HCT116 (cell line): ENCODE measurements around the gene B4GALNT4. TPM values are rescaled to one million over a fixed set of nuclear protein-coding genes. Genes with fewer than 3 reads are reported as not detected.

Experiments
- ATAC-seq: fragments of 200-7000 bp; cut with Tn5 transposase; 2 replicates; pipeline ENCODE4 v1.9.1; 2020; ENCODE audit warnings: mild to moderate bottlenecking, moderate library complexity
- BruUV-seq: library from RNA; stranded (reverse); fragments of 400-500 nt; replicated peaks from 2 replicates; lab custom pipeline; 2021; lab: Mats Ljungman, UMichigan
- CTCF ChIA-PET: fragments of 300-600 bp; sonication (Branson Sonifier 250); formaldehyde crosslinking; loops from one replicate; lab custom pipeline; 2021; ENCODE audit warnings: antibody characterized with exemption; lab: Charles Lee
- POLR2A ChIA-PET: fragments of 300-600, 350-600 bp; sonication (Branson Sonifier 250); formaldehyde crosslinking; loops from one replicate; lab custom pipeline; 2021; ENCODE audit warnings: antibody characterized with exemption; lab: Charles Lee
- RAD21 ChIA-PET, 2 experiments: fragments of 300-600 bp; sonication (Branson Sonifier 250); formaldehyde crosslinking; loops; one replicate each; lab custom pipeline; 2023; ENCODE audit warnings: low total read pairs in 2 of 2; ENCODE audit not compliant: uncharacterized antibody in 2 of 2, unreplicated experiment in 2 of 2, low non-redundant PET in 1 of 2; lab: Charles Lee
- DNase-seq: peaks from one replicate; pipeline ENCODE4 v3.0.0-alpha.2; 2010; ENCODE audit warnings: low read depth, low spot score
- H2AFZ ChIP-seq: fragments of 200-600 bp; shearing (Covaris generic), sonication (generic); 2 replicates; pipeline ENCODE4 v1.6.1; 2017; ENCODE audit warnings: low read depth, mixed run types, mixed read lengths, antibody characterized with exemption, low read length; ENCODE audit not compliant: poor library complexity, severe bottlenecking
- H3K27ac ChIP-seq: 2 replicates; pipeline ENCODE4 v1.5.1; 2012; ENCODE audit warnings: low read depth, low read length
- H3K27me3 ChIP-seq: fragments of 200-600 bp; sonication (generic); 2 replicates; pipeline ENCODE4 v1.6.1; 2016; ENCODE audit warnings: mixed run types, low read length, mixed read lengths; ENCODE audit not compliant: insufficient read depth
- H3K36me3 ChIP-seq, 2 experiments: fragments of 200-500 bp in 1 of 2; fragments of 200-600 bp in 1 of 2; sonication (Bioruptor generic) in 1 of 2; sonication (generic) in 1 of 2; 2 replicates each; pipeline versions ENCODE4 v1.5.1 to v1.6.1; 2014 to 2016; ENCODE audit warnings: low read length in 2 of 2, inconsistent platforms in 1 of 2, mixed read lengths in 1 of 2, mixed run types in 1 of 2; ENCODE audit not compliant: insufficient read depth in 2 of 2, control insufficient read depth in 1 of 2
- H3K4me1 ChIP-seq, 2 experiments: fragments of 200-600 bp in 1 of 2; sonication (generic) in 1 of 2; 2 replicates each; pipeline versions ENCODE4 v1.5.1 to v1.6.1; 2012 to 2017; ENCODE audit warnings: low read length in 2 of 2, inconsistent platforms in 1 of 2, mild to moderate bottlenecking in 1 of 2, mixed read lengths in 1 of 2, mixed run types in 1 of 2, moderate library complexity in 1 of 2; ENCODE audit not compliant: insufficient read depth in 2 of 2, control insufficient read depth in 1 of 2
- H3K4me2 ChIP-seq: fragments of 200-600 bp; sonication (generic); 2 replicates; pipeline ENCODE4 v1.6.1; 2017; ENCODE audit warnings: mixed run types, low read length, mixed read lengths
- H3K4me3 ChIP-seq, 2 experiments: fragments of 200-600 bp in 1 of 2; sonication (generic) in 1 of 2; replicated peaks in 1 of 2; 2 replicates each; pipeline ENCODE4 v1.5.1; 2011 to 2016; ENCODE audit warnings: low read length in 2 of 2, control low read depth in 1 of 2, low read depth in 1 of 2, mild to moderate bottlenecking in 1 of 2, mixed read lengths in 1 of 2, mixed run types in 1 of 2
- H3K79me2 ChIP-seq: fragments of 200-600 bp; sonication (generic); 2 replicates; pipeline ENCODE4 v1.6.1; 2017; ENCODE audit warnings: mild to moderate bottlenecking, mixed run types, low read length, moderate library complexity, mixed read lengths; ENCODE audit not compliant: insufficient read depth
- H3K9ac ChIP-seq: fragments of 200-600 bp; sonication (generic); 2 replicates; pipeline ENCODE4 v1.6.1; 2016; ENCODE audit warnings: low read length, mixed read lengths
- H3K9me2 ChIP-seq: fragments of 200-600 bp; sonication (generic), shearing (Covaris generic); 2 replicates; pipeline ENCODE4 v1.6.1; 2017; ENCODE audit warnings: mixed run types, mild to moderate bottlenecking, moderate library complexity; ENCODE audit not compliant: insufficient read depth
- H3K9me3 ChIP-seq, 2 experiments: fragments of 200-500 bp in 1 of 2; fragments of 200-600 bp in 1 of 2; sonication (Bioruptor generic) in 1 of 2; sonication (generic) in 1 of 2; 2 replicates each; pipeline ENCODE4 v1.6.1; 2014 to 2017; ENCODE audit warnings: low read length in 2 of 2, mixed read lengths in 2 of 2, inconsistent platforms in 1 of 2, low read depth in 1 of 2, mild to moderate bottlenecking in 1 of 2, mixed run types in 1 of 2, moderate library complexity in 1 of 2; ENCODE audit not compliant: control insufficient read depth in 1 of 2, insufficient read depth in 1 of 2
- H4K20me1 ChIP-seq: fragments of 200-600 bp; sonication (generic), shearing (Covaris generic); 2 replicates; pipeline ENCODE4 v1.6.1; 2017; ENCODE audit warnings: mixed run types, mild to moderate bottlenecking, moderate library complexity; ENCODE audit not compliant: insufficient read depth
- ATF3 ChIP-seq: IDR thresholded peaks from 2 replicates; pipeline ENCODE4 v1.6.1; 2012
- CBX3 ChIP-seq: IDR thresholded peaks from 2 replicates; pipeline ENCODE4 v1.6.1; 2012; ENCODE audit warnings: low read depth
- CEBPB ChIP-seq: IDR thresholded peaks from 2 replicates; pipeline ENCODE4 v1.6.1; 2012; ENCODE audit warnings: low read depth
- CTCF ChIP-seq, 3 experiments: fragments of 200-600 bp in 1 of 3; sonication (generic) in 1 of 3; IDR thresholded peaks in 2 of 3; conservative IDR thresholded peaks in 1 of 3; 2 replicates each; pipeline ENCODE4 v1.5.1; 2012 to 2017; ENCODE audit warnings: low read depth in 2 of 3, low read length in 2 of 3, antibody characterized with exemption in 1 of 3, borderline replicate concordance in 1 of 3, control low read depth in 1 of 3, mild to moderate bottlenecking in 1 of 3, mixed read lengths in 1 of 3, mixed run types in 1 of 3, moderate library complexity in 1 of 3; ENCODE audit not compliant: insufficient read depth in 1 of 3
- EGR1 ChIP-seq: IDR thresholded peaks from 2 replicates; pipeline ENCODE4 v1.6.1; 2012; ENCODE audit warnings: low read depth
- FOSL1 ChIP-seq: IDR thresholded peaks from 2 replicates; pipeline ENCODE4 v1.6.1; 2012; ENCODE audit warnings: low read depth
- JUND ChIP-seq: IDR thresholded peaks from 2 replicates; pipeline ENCODE4 v1.6.1; 2012
- POLR2A ChIP-seq: IDR thresholded peaks from 2 replicates; pipeline ENCODE4 v1.7.0; 2011; ENCODE audit warnings: borderline replicate concordance; ENCODE audit not compliant: insufficient read depth, insufficient read length; ENCODE audit errors: extremely low read depth
- RAD21 ChIP-seq: IDR thresholded peaks from 2 replicates; pipeline ENCODE4 v1.6.1; 2012; ENCODE audit warnings: low read depth, mild to moderate bottlenecking
- SRF ChIP-seq: IDR thresholded peaks from 2 replicates; pipeline ENCODE4 v1.6.1; 2012; ENCODE audit warnings: low read depth
- TCF7L2 ChIP-seq: IDR thresholded peaks from 2 replicates; pipeline ENCODE4 v1.7.0; 2011; ENCODE audit warnings: borderline replicate concordance, inconsistent platforms; ENCODE audit not compliant: insufficient read depth, insufficient read length; ENCODE audit errors: extremely low read depth
- ZBTB33 ChIP-seq: IDR thresholded peaks from 2 replicates; pipeline ENCODE4 v1.6.1; 2011; ENCODE audit warnings: mild to moderate bottlenecking, low read length, moderate library complexity; ENCODE audit not compliant: insufficient replicate concordance; ENCODE audit errors: extremely low read depth
- ZFX ChIP-seq: fragments of 450-650 bp; IDR thresholded peaks from 2 replicates; pipeline ENCODE4 v1.6.1; 2017
- ZNF274 ChIP-seq: fragments of 200-500 bp; sonication (Bioruptor generic); IDR thresholded peaks from 2 replicates; pipeline ENCODE4 v1.6.1; 2014; ENCODE audit warnings: mild to moderate bottlenecking, low read depth, low read length, inconsistent platforms
- intact Hi-C: fragments of 100-400 bp; cut with micrococcal nuclease; formaldehyde crosslinking; loops from 2 replicates; pipeline ENCODE4 v1.10.0; 2022
- total RNA-seq: library from RNA; stranded (reverse); gene quantifications from one replicate; pipeline ENCODE4 v1.2.1, GENCODE V29; 2021; ENCODE audit not compliant: unreplicated experiment

Gene B4GALNT4
- total RNA-seq, 1 experiment from 2014 or later: 54.3 TPM

GRCh38 chr11:399731-400211 is 30.5 kb downstream of the B4GALNT4 start:
- intact Hi-C loops: loop anchor here (10.0 kb wide), 1 partner anchor 95 kb away; the partner anchor contains the start of gene IFITM2
- RAD21 ChIA-PET: no interaction called here
- Histone ChIP-seq H2AFZ (no peak overlapping the region), H3K36me3 (peaks cover 9 to 50% of the 10 kb centered on the region in 2 experiments; a peak in 3 of 4 replicates), H3K9me3 (no peaks in the 10 kb centered on the region), H3K79me2 (peaks cover 28% of the 10 kb centered on the region), H3K9me2 (no peaks in the 10 kb centered on the region), H3K27me3 (no peaks in the 10 kb centered on the region), H3K4me1 (peaks cover 9 to 16% of the 10 kb centered on the region in 2 experiments; a peak in 3 of 4 replicates), H3K4me2 (no peak overlapping the region), H4K20me1 (no peaks in the 10 kb centered on the region), H3K27ac (no peak overlapping the region), H3K9ac (no peak overlapping the region), H3K4me3 (no peak overlapping the region)
- BruUV-seq: no TSS peak
- no peak for ATAC-seq
- DNase-seq: no peak
- TF ChIP-seq ZFX (no peak), ATF3 (no peak), RAD21 (no peak), SRF (no peak), CBX3 (no peak), FOSL1 (no peak)
- CTCF ChIA-PET: no interaction called here
- POLR2A ChIA-PET: no interaction called here

- intact Hi-C loops: no loop called here
- H3K4me1 ChIP-seq: peaks cover 8 to 15% of the 10 kb centered on the region in 2 experiments; a peak in 3 of 4 replicates
- peaks cover 23% of the 10 kb centered on the region for H3K79me2 ChIP-seq
- H3K27me3 ChIP-seq: no peaks in the 10 kb centered on the region
- POLR2A ChIA-PET: no interaction called here
- no peak overlapping the region for H3K9ac ChIP-seq
- no TSS peak for BruUV-seq
- no peak overlapping the region for H3K4me3 ChIP-seq
- H2AFZ ChIP-seq: no peak overlapping the region
- RAD21 ChIA-PET: no interaction called here
- no peak overlapping the region for H3K4me2 ChIP-seq
- H4K20me1 ChIP-seq: no peaks in the 10 kb centered on the region
- no peaks in the 10 kb centered on the region for H3K9me3 ChIP-seq
- H3K36me3 ChIP-seq: peaks cover 9 to 50% of the 10 kb centered on the region in 2 experiments; a peak in 3 of 4 replicates
- no peak overlapping the region for H3K27ac ChIP-seq
- CTCF ChIA-PET: no interaction called here
- ATAC-seq (no peak), DNase-seq (no peak)
- no peak for TF ChIP-seq CEBPB
- no peak for TF ChIP-seq EGR1
- TF ChIP-seq TCF7L2: no peak
- no peak for TF ChIP-seq CBX3
- TF ChIP-seq ZBTB33: no peak
- no peak for TF ChIP-seq CTCF (IDR thresholded peaks at IDR 0.05 in 2 of 3, conservative IDR thresholded peaks at IDR 0.05 in 1 of 3; ENCODE audit: borderline replicate concordance in 1 of 3, insufficient read depth in 1 of 3, low read depth in 2 of 3, low read length in 2 of 3)
- TF ChIP-seq JUND: no peak
- TF ChIP-seq POLR2A: no peak
- TF ChIP-seq ZNF274: no peak
- H3K9me2 ChIP-seq: no peaks in the 10 kb centered on the region
These were observed 31.0 kb downstream of the B4GALNT4 start for GRCh38 chr11:400241-400689.
